Astrocyte (in vitro differentiated cells and primary cell): ENCODE results near the gene SMARCB1. TPM values are rescaled to one million over a fixed set of nuclear protein-coding genes. Genes with fewer than 3 reads are reported as not detected.
A peak's percentile ranks its signal among the peaks of the same experiment; 100 is the strongest.

Experiments used
- DNase-seq: peaks from one replicate; pipeline ENCODE4 v3.0.0-alpha.2; 2010; ENCODE audit warnings: low read depth
- FAIRE-seq: peaks from 2 replicates; lab custom pipeline; 2011; peaks lifted over from hg19 to GRCh38; lab: Jason Lieb, UNC
- H2AFZ ChIP-seq: 2 replicates; pipeline ENCODE4 v1.6.0; 2012; ENCODE audit warnings: low read depth, low read length, inconsistent platforms
- H3K27ac ChIP-seq: 2 replicates; pipeline ENCODE4 v1.5.1; 2011; ENCODE audit warnings: low read depth, low read length, inconsistent platforms
- H3K27me3 ChIP-seq: 2 replicates; pipeline ENCODE4 v1.6.0; 2011; ENCODE audit warnings: low read length, inconsistent platforms; ENCODE audit not compliant: insufficient read depth
- H3K36me3 ChIP-seq: 2 replicates; pipeline ENCODE4 v1.5.1; 2011; ENCODE audit warnings: low read length, inconsistent platforms; ENCODE audit not compliant: insufficient read depth
- H3K4me1 ChIP-seq: 2 replicates; pipeline ENCODE4 v1.5.1; 2011; ENCODE audit warnings: low read length, inconsistent platforms; ENCODE audit not compliant: insufficient read depth
- H3K4me2 ChIP-seq: 2 replicates; pipeline ENCODE4 v1.6.0; 2012; ENCODE audit warnings: low read length, inconsistent platforms
- H3K4me3 ChIP-seq: 2 replicates; pipeline ENCODE4 v1.5.1; 2011; ENCODE audit warnings: low read depth, mild to moderate bottlenecking, low read length, inconsistent platforms; ENCODE audit not compliant: insufficient read depth
- H3K79me2 ChIP-seq: 2 replicates; pipeline ENCODE4 v1.6.0; 2012; ENCODE audit warnings: mild to moderate bottlenecking, low read length, inconsistent platforms; ENCODE audit not compliant: insufficient read depth
- H3K9ac ChIP-seq: 2 replicates; pipeline ENCODE4 v1.6.0; 2012; ENCODE audit warnings: mild to moderate bottlenecking, low read length, inconsistent platforms
- H3K9me3 ChIP-seq: 2 replicates; pipeline ENCODE4 v1.5.1; 2012; ENCODE audit warnings: low read depth, mild to moderate bottlenecking, low read length, inconsistent platforms; ENCODE audit not compliant: insufficient read depth
- H4K20me1 ChIP-seq: 2 replicates; pipeline ENCODE4 v1.6.0; 2012; ENCODE audit warnings: low read length, inconsistent platforms; ENCODE audit not compliant: insufficient read depth
- H3K27ac Mint-ChIP-seq: one replicate; pipeline ENCODE4 v1.8.0; 2021; ENCODE audit warnings: mild to moderate bottlenecking, mixed read lengths; ENCODE audit not compliant: unreplicated experiment
- H3K27me3 Mint-ChIP-seq: one replicate; pipeline ENCODE4 v1.8.0; 2021; ENCODE audit warnings: low read depth, mixed read lengths; ENCODE audit not compliant: unreplicated experiment
- H3K36me3 Mint-ChIP-seq: one replicate; pipeline ENCODE4 v1.8.0; 2021; ENCODE audit warnings: low read depth, mixed read lengths; ENCODE audit not compliant: unreplicated experiment
- H3K4me1 Mint-ChIP-seq: one replicate; pipeline ENCODE4 v1.8.0; 2021; ENCODE audit warnings: low read depth, mixed read lengths; ENCODE audit not compliant: unreplicated experiment
- H3K4me3 Mint-ChIP-seq: one replicate; pipeline ENCODE4 v1.8.0; 2021; ENCODE audit warnings: mild to moderate bottlenecking, moderate library complexity, mixed read lengths; ENCODE audit not compliant: unreplicated experiment
- H3K9me3 Mint-ChIP-seq: one replicate; pipeline ENCODE4 v1.8.0; 2021; ENCODE audit warnings: mild to moderate bottlenecking, mixed read lengths; ENCODE audit not compliant: unreplicated experiment
- CTCF ChIP-seq: IDR thresholded peaks from 2 replicates; pipeline ENCODE4 v1.5.1; 2011; ENCODE audit warnings: low read depth, mild to moderate bottlenecking, inconsistent platforms, low read length, moderate library complexity; ENCODE audit not compliant: insufficient read depth
- EZH2 ChIP-seq: IDR thresholded peaks from 2 replicates; pipeline ENCODE4 v1.6.1; 2012; ENCODE audit warnings: mild to moderate bottlenecking, low read length, inconsistent platforms; ENCODE audit not compliant: insufficient read depth
- total RNA-seq: library from RNA; stranded (reverse); gene quantifications from 2 replicates; pipeline ENCODE4 v1.2.1, GENCODE V29; 2021

Gene SMARCB1
- total RNA-seq, 1 donor from 2014 or later: 91.3 TPM

GRCh38 chr22:23772315-23772648, 14.5 kb upstream of the SMARCB1 start:
- Histone ChIP-seq H3K4me2 (peak overlapping the region; percentile 83), H3K27me3 (no peaks in the 10 kb centered on the region), H3K27ac (no peak overlapping the region), H3K4me3 (peak overlapping the region; percentile 49), H3K4me1 (peaks cover 10% of the 10 kb centered on the region), H3K9me3 (no peaks in the 10 kb centered on the region), H3K36me3 (no peaks in the 10 kb centered on the region), H3K79me2 (no peaks in the 10 kb centered on the region), H2AFZ (peak overlapping the region; percentile 87), H3K9ac (peak overlapping the region; percentile 69), H4K20me1 (peaks cover 3% of the 10 kb centered on the region)
- Mint-ChIP-seq H3K4me3 (peak overlapping the region; percentile 73), H3K27ac (no peak overlapping the region), H3K9me3 (no peaks in the 10 kb centered on the region), H3K27me3 (peaks cover 12% of the 10 kb centered on the region), H3K36me3 (no peaks in the 10 kb centered on the region), H3K4me1 (peaks cover 18% of the 10 kb centered on the region)
- no peak for DNase-seq
- FAIRE-seq: no peak
- no peak for TF ChIP-seq CTCF
- no peak for TF ChIP-seq EZH2

- H3K27ac Mint-ChIP-seq: peak within 1 kb of the TSS; percentile 42
- DNase-seq: no peak
Observed at GRCh38 chr22:23772649-23773473, 13.9 kb upstream of the SMARCB1 start, which contains the start of gene MMP11. TSS of gene MMP11 (plus strand) at chr22:23772849. CDS start at chr22:23772871, 22 bp downstream.

More at GRCh38 chr22:23772649-23773473, 13.9 kb upstream of the SMARCB1 start, which contains the start of gene MMP11:
- peak within 1 kb of the TSS; percentile 87 for H2AFZ ChIP-seq
- H3K27ac ChIP-seq: no peak within 1 kb of the TSS
- peaks cover 3% of the 10 kb centered on the region for H4K20me1 ChIP-seq
- H3K27me3 Mint-ChIP-seq: peaks cover 16% of the 10 kb centered on the region
- peak within 1 kb of the TSS; percentile 49 for H3K4me3 ChIP-seq
- peaks cover 10% of the 10 kb centered on the region for H3K4me1 ChIP-seq
- peaks cover 18% of the 10 kb centered on the region for H3K4me1 Mint-ChIP-seq
- H3K4me2 ChIP-seq: peak within 1 kb of the TSS; percentile 83
- peak within 1 kb of the TSS; percentile 73 for H3K4me3 Mint-ChIP-seq
- H3K9ac ChIP-seq: peak within 1 kb of the TSS; percentile 69
- FAIRE-seq: no peak
- no peaks in the 10 kb centered on the region for H3K36me3 Mint-ChIP-seq
- H3K9me3 Mint-ChIP-seq: no peaks in the 10 kb centered on the region
- no peaks in the 10 kb centered on the region for H3K9me3 ChIP-seq
- no peaks in the 10 kb centered on the region for H3K27me3 ChIP-seq
- TF ChIP-seq EZH2 (no peak), CTCF (no peak)
- H3K79me2 ChIP-seq: no peaks in the 10 kb centered on the region
- H3K36me3 ChIP-seq: no peaks in the 10 kb centered on the region
